RWPE2 (cell line): Measurements from ENCODE around the gene ATP4B.

Experiments
- ATAC-seq: fragments of 200-7000 bp; cut with Tn5 transposase; 3 replicates; pipeline ENCODE4 v1.9.1; 2021; ENCODE audit warnings: low read depth
- DNase-seq: peaks from one replicate; pipeline ENCODE4 v3.0.0-alpha.2; 2020; ENCODE audit warnings: low spot score
- H3K27ac ChIP-seq: fragments of 450-650 bp; 2 replicates; pipeline ENCODE4 v1.5.1; 2017; ENCODE audit warnings: mild to moderate bottlenecking; ENCODE audit not compliant: poor library complexity, severe bottlenecking
- H3K27me3 ChIP-seq: fragments of 250-450 bp; sonication (Bioruptor Pico); 2 replicates; pipeline ENCODE4 v1.5.1; 2021; ENCODE audit warnings: mild to moderate bottlenecking, moderate library complexity; ENCODE audit not compliant: insufficient read depth, poor library complexity, severe bottlenecking
- H3K36me3 ChIP-seq: fragments of 250-450 bp; sonication (Bioruptor Pico); 2 replicates; pipeline ENCODE4 v1.5.1; 2020; ENCODE audit warnings: low read depth, mild to moderate bottlenecking, moderate library complexity
- H3K4me1 ChIP-seq: fragments of 250-450 bp; sonication (Bioruptor Pico); 2 replicates; pipeline ENCODE4 v1.5.1; 2021; ENCODE audit warnings: mild to moderate bottlenecking, moderate library complexity; ENCODE audit not compliant: insufficient read depth, poor library complexity, severe bottlenecking
- H3K4me3 ChIP-seq: fragments of 250-450 bp; sonication (Bioruptor Pico); 2 replicates; pipeline ENCODE4 v1.5.1; 2021; ENCODE audit warnings: mild to moderate bottlenecking, moderate library complexity; ENCODE audit not compliant: severe bottlenecking
- H3K9me3 ChIP-seq: fragments of 250-450 bp; sonication (Bioruptor Pico); 2 replicates; pipeline ENCODE4 v1.5.1; 2021; ENCODE audit warnings: mild to moderate bottlenecking, moderate library complexity; ENCODE audit not compliant: severe bottlenecking
- CTCF ChIP-seq: fragments of 450-650 bp; IDR thresholded peaks from one replicate; pipeline ENCODE4 v1.5.1; 2017; ENCODE audit warnings: mild to moderate bottlenecking, moderate library complexity; ENCODE audit not compliant: poor library complexity, severe bottlenecking

ATP4B gene

GRCh38 chr13:113642563-113642962 is 15.4 kb downstream of the ATP4B start:
- H3K4me3 ChIP-seq: no peak overlapping the region
- no peak for ATAC-seq
- H3K4me1 ChIP-seq: no peaks in the 10 kb centered on the region
- H3K36me3 ChIP-seq: peaks cover 50% of the 10 kb centered on the region
- no peak for DNase-seq
- H3K27me3 ChIP-seq: no peaks in the 10 kb centered on the region
- TF ChIP-seq CTCF: no peak
- no peak overlapping the region for H3K27ac ChIP-seq
- H3K9me3 ChIP-seq: peaks cover 5% of the 10 kb centered on the region

DNA sequence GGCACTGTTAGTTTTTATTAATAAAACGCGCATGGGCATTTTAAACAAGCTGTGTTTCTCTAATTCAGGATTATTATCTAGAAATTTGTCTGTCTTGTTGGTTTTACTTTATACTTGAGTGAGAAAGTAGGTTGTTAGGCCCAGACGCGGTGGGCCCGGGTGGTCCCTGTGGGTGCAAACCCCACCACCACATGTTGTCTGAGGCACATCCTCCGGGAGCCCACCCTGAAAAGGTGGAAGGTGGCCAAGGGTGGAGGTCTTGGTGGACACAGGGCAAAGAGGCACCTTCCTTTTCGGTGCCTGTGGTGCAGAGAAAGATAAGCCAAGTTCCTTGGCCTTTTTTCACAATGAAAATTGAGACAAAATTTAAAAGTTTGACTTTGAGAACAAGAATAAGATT is 16.6 kb downstream of the ATP4B start:
- H3K27ac ChIP-seq: no peak overlapping the region
- H3K9me3 ChIP-seq: peaks cover 5% of the 10 kb centered on the region
- H3K4me1 ChIP-seq: no peaks in the 10 kb centered on the region
- peaks cover 62% of the 10 kb centered on the region for H3K36me3 ChIP-seq
- no peak overlapping the region for H3K4me3 ChIP-seq
- DNase-seq (no peak), ATAC-seq (no peak)
- no peaks in the 10 kb centered on the region for H3K27me3 ChIP-seq
- no peak for TF ChIP-seq CTCF

DNA sequence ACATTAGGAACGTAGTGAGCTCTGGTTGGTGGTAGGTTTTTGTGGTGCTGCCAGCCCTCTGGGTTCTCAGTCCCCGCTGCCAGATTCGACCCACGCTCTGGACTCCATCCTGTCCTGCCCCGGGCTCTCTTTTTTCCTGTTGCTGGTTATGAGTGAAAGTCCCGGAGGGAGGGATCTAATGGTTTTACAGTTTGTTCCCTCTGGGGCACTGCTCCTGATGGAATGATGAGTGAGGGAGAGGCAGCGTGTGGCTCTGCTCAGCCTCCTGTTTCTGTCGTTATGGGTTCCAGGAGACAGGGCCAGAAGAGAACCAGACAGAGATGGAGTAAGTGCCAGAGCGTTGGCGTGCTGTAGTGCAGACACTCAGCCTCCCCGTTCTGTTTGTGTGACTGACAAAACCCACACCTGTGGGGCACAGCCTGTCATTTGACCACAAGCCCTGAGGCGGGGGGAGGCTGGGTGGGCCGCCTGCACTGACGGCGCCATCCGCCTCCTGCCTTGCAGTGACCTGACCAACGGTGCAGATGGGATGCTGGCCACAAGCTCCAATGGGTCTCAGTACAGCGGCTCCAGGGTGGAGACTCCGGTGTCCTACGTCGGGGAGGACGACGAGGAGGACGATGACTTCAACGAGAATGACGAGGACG is 18.3 kb downstream of the ATP4B start:
- H3K36me3 ChIP-seq: peaks cover 78% of the 10 kb centered on the region
- TF ChIP-seq CTCF: no peak

GRCh38 chr13:113638806-113639205 is 19.2 kb downstream of the ATP4B start:
- Histone ChIP-seq H3K27ac (no peak overlapping the region), H3K4me3 (no peak overlapping the region), H3K27me3 (no peaks in the 10 kb centered on the region), H3K4me1 (no peaks in the 10 kb centered on the region), H3K9me3 (peaks cover 2% of the 10 kb centered on the region), H3K36me3 (peaks cover 88% of the 10 kb centered on the region)
- DNase-seq (no peak), ATAC-seq (no peak)
- no peak for TF ChIP-seq CTCF

More for the DNA sequence above, 18.3 kb downstream of the ATP4B start:
- no peak for DNase-seq
- Histone ChIP-seq H3K27ac (no peak overlapping the region), H3K27me3 (no peaks in the 10 kb centered on the region), H3K9me3 (peaks cover 2% of the 10 kb centered on the region), H3K4me3 (no peak overlapping the region), H3K4me1 (no peaks in the 10 kb centered on the region)
- no peak for ATAC-seq

DNA sequence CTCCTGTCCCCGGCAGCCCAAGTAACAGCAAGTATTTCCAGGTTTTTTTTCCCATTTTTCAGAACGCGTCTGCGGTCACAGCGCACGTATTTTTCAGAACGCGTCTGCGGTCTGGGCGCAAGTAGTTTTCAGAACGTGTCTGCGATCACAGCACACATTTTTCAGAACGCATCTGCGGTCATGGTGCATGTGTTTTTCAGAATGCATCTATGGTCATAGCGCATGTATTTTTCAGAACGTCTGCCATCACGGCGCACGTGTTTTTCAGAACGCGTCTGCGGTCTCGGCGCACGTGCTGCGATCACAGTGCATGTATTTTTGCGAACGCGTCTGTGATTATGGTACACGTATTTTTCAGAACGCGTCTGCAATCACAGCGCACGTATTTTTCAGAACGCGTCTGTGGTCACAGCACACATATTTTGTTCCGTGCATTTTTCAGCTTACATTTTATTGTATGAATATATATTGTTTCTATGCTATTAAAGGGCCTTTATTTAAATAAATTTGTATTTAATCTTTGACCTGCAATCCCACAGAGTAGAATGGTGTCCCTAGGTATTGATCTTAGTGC is 19.7 kb downstream of the ATP4B start:
- no peak for TF ChIP-seq CTCF
- H3K27me3 ChIP-seq: no peaks in the 10 kb centered on the region
- H3K9me3 ChIP-seq: peaks cover 2% of the 10 kb centered on the region
- peaks cover 92% of the 10 kb centered on the region for H3K36me3 ChIP-seq
- no peak for DNase-seq
- no peak for ATAC-seq
- no peak overlapping the region for H3K4me3 ChIP-seq
- H3K27ac ChIP-seq: no peak overlapping the region
- H3K4me1 ChIP-seq: no peaks in the 10 kb centered on the region
